Epithelial cell of esophagus (primary cell): ENCODE data around the gene IL1RL1.

ENCODE experiments used
- DNase-seq: peaks from one replicate; pipeline ENCODE4 v3.0.0; 2010; ENCODE audit warnings: low read depth
- H3K4me3 ChIP-seq: 2 replicates; pipeline ENCODE4 v1.5.1; 2011; ENCODE audit warnings: mild to moderate bottlenecking, low read length, control low read depth
- CTCF ChIP-seq: IDR thresholded peaks from 2 replicates; pipeline ENCODE4 v1.5.1; 2011; ENCODE audit warnings: low read depth, mild to moderate bottlenecking, low read length, control low read depth, inconsistent platforms; ENCODE audit not compliant: insufficient read depth; ENCODE audit errors: missing control alignments

The IL1RL1 gene

GRCh38 chr2:102290594-102290993 lies 20.8 kb upstream of the IL1RL1 start:
- no peak overlapping the region for H3K4me3 ChIP-seq
- no peak for DNase-seq
- TF ChIP-seq CTCF: no peak

GRCh38 chr2:102291319-102292075 lies 19.9 kb upstream of the IL1RL1 start:
- no peak for TF ChIP-seq CTCF
- no peak for DNase-seq
- no peak overlapping the region for H3K4me3 ChIP-seq

- peak; percentile 83 for DNase-seq
- H3K4me3 ChIP-seq: no peak overlapping the region
- TF ChIP-seq CTCF: no peak
Observed at GRCh38 chr2:102294802-102295489, 16.4 kb upstream of the IL1RL1 start.

- no peak for TF ChIP-seq CTCF
- no peak for DNase-seq
- H3K4me3 ChIP-seq: no peak overlapping the region
Observed at GRCh38 chr2:102295566-102295965, 15.8 kb upstream of the IL1RL1 start.

- DNase-seq: no peak
- TF ChIP-seq CTCF: no peak
- no peak overlapping the region for H3K4me3 ChIP-seq
Observed at GRCh38 chr2:102296449-102296848, 14.9 kb upstream of the IL1RL1 start.

GRCh38 chr2:102297891-102298290 lies 13.5 kb upstream of the IL1RL1 start:
- TF ChIP-seq CTCF: no peak
- DNase-seq: no peak
- no peak overlapping the region for H3K4me3 ChIP-seq
